CD14-positive monocyte (primary cell): ENCODE measurements around the gene CHMP1A. TPM values are rescaled to one million over a fixed set of nuclear protein-coding genes. Genes with fewer than 3 reads are reported as not detected.

Source experiments
- DNase-seq, 3 donors: peaks; one replicate each; pipeline ENCODE4 v3.0.0-alpha.2; 2011 to 2022
- H2AFZ ChIP-seq: 2 replicates; pipeline ENCODE4 v1.6.0; 2012; ENCODE audit warnings: mild to moderate bottlenecking, low read depth, low read length, inconsistent platforms; ENCODE audit not compliant: insufficient read depth, poor library complexity, severe bottlenecking
- H3K27ac ChIP-seq, 2 donors: 1 replicate in 1 of 2; 2 replicates in 1 of 2; pipeline ENCODE4 v1.5.1; 2012 to 2013; ENCODE audit warnings: low read length in 2 of 2, control low read depth in 1 of 2, inconsistent platforms in 1 of 2, low read depth in 1 of 2, mild to moderate bottlenecking in 1 of 2
- H3K27me3 ChIP-seq, 2 donors: one replicate each; pipeline versions ENCODE4 v1.6.0 to v1.6.1; 2011 to 2013; ENCODE audit warnings: low read length in 2 of 2; ENCODE audit not compliant: control insufficient read depth in 2 of 2, insufficient read depth in 2 of 2
- H3K36me3 ChIP-seq, 2 donors: replicated peaks in 1 of 2; 1 replicate in 1 of 2; 2 replicates in 1 of 2; pipeline versions ENCODE4 v1.5.1 to v1.6.1; 2012 to 2013; ENCODE audit warnings: low read length in 2 of 2, control low read depth in 1 of 2, inconsistent platforms in 1 of 2, mild to moderate bottlenecking in 1 of 2; ENCODE audit not compliant: insufficient read depth in 2 of 2, control insufficient read depth in 1 of 2
- H3K4me1 ChIP-seq, 2 donors: 1 replicate in 1 of 2; 2 replicates in 1 of 2; pipeline versions ENCODE4 v1.5.1 to v1.6.1; 2012 to 2013; ENCODE audit warnings: low read length in 2 of 2, control low read depth in 1 of 2, inconsistent platforms in 1 of 2, mild to moderate bottlenecking in 1 of 2, moderate library complexity in 1 of 2; ENCODE audit not compliant: insufficient read depth in 2 of 2, control insufficient read depth in 1 of 2
- H3K4me2 ChIP-seq: replicated peaks from 2 replicates; pipeline ENCODE3; 2012; ENCODE audit warnings: low read length, moderate library complexity, mild to moderate bottlenecking; ENCODE audit not compliant: poor library complexity, severe bottlenecking; ENCODE audit errors: extremely low read depth
- H3K4me3 ChIP-seq, 3 experiments: fragments of 200-600 bp in 1 of 3; sonication (generic) in 1 of 3; replicated peaks in 1 of 3; 1 replicate in 2 of 3; 2 replicates in 1 of 3; pipeline ENCODE4 v1.5.1; 2011 to 2013; ENCODE audit warnings: low read length in 3 of 3, mild to moderate bottlenecking in 3 of 3, control low read depth in 2 of 3, low read depth in 2 of 3, inconsistent platforms in 1 of 3, moderate library complexity in 1 of 3
- H3K79me2 ChIP-seq: 2 replicates; pipeline ENCODE4 v1.6.0; 2012; ENCODE audit warnings: mild to moderate bottlenecking, control low read depth, inconsistent platforms, low read length, moderate library complexity; ENCODE audit not compliant: insufficient read depth
- H3K9ac ChIP-seq: 2 replicates; pipeline ENCODE4 v1.6.0; 2017; ENCODE audit warnings: low read length, mild to moderate bottlenecking; ENCODE audit not compliant: insufficient read depth, poor library complexity, severe bottlenecking
- H3K9me3 ChIP-seq, 2 donors: replicated peaks in 1 of 2; 1 replicate in 1 of 2; 2 replicates in 1 of 2; pipeline versions ENCODE4 v1.5.1 to v1.6.1; 2012 to 2013; ENCODE audit warnings: low read length in 2 of 2, control low read depth in 1 of 2; ENCODE audit not compliant: control insufficient read depth in 1 of 2, insufficient read depth in 1 of 2
- H4K20me1 ChIP-seq: 2 replicates; pipeline ENCODE4 v1.6.0; 2012; ENCODE audit warnings: mild to moderate bottlenecking, low read length, control low read depth, moderate library complexity; ENCODE audit not compliant: insufficient read depth
- H3K27ac Mint-ChIP-seq, 7 donors: one replicate each; pipeline ENCODE4 v1.8.0; 2020; ENCODE audit warnings: mild to moderate bottlenecking in 7 of 7, mixed read lengths in 7 of 7, moderate library complexity in 6 of 7, inconsistent platforms in 2 of 7
- H3K27me3 Mint-ChIP-seq, 3 donors: one replicate each; pipeline ENCODE4 v1.8.0; 2021 to 2022; ENCODE audit warnings: low read depth in 3 of 3, mild to moderate bottlenecking in 3 of 3, mixed read lengths in 3 of 3, moderate library complexity in 3 of 3, inconsistent platforms in 1 of 3
- H3K36me3 Mint-ChIP-seq, 2 donors: one replicate each; pipeline ENCODE4 v1.8.0; 2020; ENCODE audit warnings: mixed read lengths in 2 of 2, inconsistent platforms in 1 of 2, mild to moderate bottlenecking in 1 of 2
- H3K4me1 Mint-ChIP-seq: one replicate; pipeline ENCODE4 v1.8.0; 2020; ENCODE audit warnings: mild to moderate bottlenecking, mixed read lengths
- H3K4me3 Mint-ChIP-seq, 2 donors: one replicate each; pipeline ENCODE4 v1.8.0; 2020; ENCODE audit warnings: mild to moderate bottlenecking in 2 of 2, mixed read lengths in 2 of 2, moderate library complexity in 1 of 2
- H3K9me3 Mint-ChIP-seq, 7 donors: one replicate each; pipeline ENCODE4 v1.8.0; 2020 to 2022; ENCODE audit warnings: mixed read lengths in 7 of 7, mild to moderate bottlenecking in 6 of 7, moderate library complexity in 6 of 7, inconsistent platforms in 2 of 7
- WGBS: methylation state at CpG from one replicate; pipeline ENCODE4 v1.1.5; 2013; ENCODE audit warnings: missing lambda C conversion rate; ENCODE audit not compliant: insufficient coverage; 5-methylcytosine and 5-hydroxymethylcytosine counted together
- intact Hi-C, 2 donors: fragments of 100-400 bp; cut with micrococcal nuclease; formaldehyde crosslinking; loops; one replicate each; pipeline versions ENCODE4 v1.15.0 to v1.15.1; 2023
- polyA plus RNA-seq, 3 donors: library from polyadenylated mRNA; depleted of rRNA in 1 of 3; unstranded in 2 of 3; stranded (reverse) in 1 of 3; fragments of 300-500 nt in 2 of 3; fragments of >200 nt in 1 of 3; fragmentation: Illumina TruSeq in 2 of 3; gene quantifications; 1 replicate in 2 of 3; 2 replicates in 1 of 3; pipeline ENCODE4 v1.2.3, GENCODE V29; 2012 to 2021
- TF ChIP-seq, protein P1 (sequence below): fragments of 200-600 bp; IDR thresholded peaks from one replicate; pipeline ENCODE4 v1.8.0; 2022; ENCODE audit warnings: antibody characterized with exemption, mild to moderate bottlenecking

Gene CHMP1A
- polyA plus RNA-seq, 3 donors = 57.3 to 85.7 (median 76.6) TPM

DNA sequence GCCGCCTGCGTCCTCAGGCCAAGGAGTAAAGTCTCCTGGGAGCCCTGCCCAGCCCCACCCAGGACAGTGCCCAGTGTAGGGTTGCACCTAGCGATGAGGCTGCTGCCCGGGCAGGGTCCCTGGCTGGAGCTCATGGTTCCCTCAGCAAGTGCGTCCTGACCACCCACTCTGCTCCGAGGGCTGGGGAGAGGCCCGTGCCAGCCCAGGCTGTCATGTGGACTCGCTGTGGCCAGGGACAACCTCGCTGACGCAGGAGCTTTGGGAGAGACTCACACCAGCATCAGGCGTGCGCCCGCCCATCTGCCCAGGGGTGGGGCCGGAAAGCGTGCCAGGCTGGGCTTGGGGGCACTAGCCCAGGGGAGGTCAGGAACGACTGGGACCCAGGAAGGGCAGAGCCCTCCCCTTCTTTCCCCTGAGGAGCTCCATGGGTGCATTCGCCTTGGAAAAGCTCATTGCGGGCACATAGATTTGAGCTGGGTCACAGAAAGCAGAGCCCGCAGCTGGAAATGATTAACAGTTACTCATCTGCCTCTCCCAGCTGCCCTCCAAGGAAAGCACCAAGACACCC, 24.4 kb downstream of the CHMP1A start:
- Histone ChIP-seq H3K36me3 (no peaks in the 10 kb centered on the region), H3K9me3 (peaks cover 21 to 42% of the 10 kb centered on the region in 2 donors), H3K79me2 (no peaks in the 10 kb centered on the region), H2AFZ (no peak overlapping the region), H3K9ac (no peak overlapping the region), H3K4me1 (no peaks in the 10 kb centered on the region), H3K4me3 (no peak overlapping the region), H3K27ac (no peak overlapping the region), H3K4me2 (no peak overlapping the region), H3K27me3 (no peaks in the 10 kb centered on the region), H4K20me1 (no peaks in the 10 kb centered on the region)
- TF ChIP-seq, protein P1, sequence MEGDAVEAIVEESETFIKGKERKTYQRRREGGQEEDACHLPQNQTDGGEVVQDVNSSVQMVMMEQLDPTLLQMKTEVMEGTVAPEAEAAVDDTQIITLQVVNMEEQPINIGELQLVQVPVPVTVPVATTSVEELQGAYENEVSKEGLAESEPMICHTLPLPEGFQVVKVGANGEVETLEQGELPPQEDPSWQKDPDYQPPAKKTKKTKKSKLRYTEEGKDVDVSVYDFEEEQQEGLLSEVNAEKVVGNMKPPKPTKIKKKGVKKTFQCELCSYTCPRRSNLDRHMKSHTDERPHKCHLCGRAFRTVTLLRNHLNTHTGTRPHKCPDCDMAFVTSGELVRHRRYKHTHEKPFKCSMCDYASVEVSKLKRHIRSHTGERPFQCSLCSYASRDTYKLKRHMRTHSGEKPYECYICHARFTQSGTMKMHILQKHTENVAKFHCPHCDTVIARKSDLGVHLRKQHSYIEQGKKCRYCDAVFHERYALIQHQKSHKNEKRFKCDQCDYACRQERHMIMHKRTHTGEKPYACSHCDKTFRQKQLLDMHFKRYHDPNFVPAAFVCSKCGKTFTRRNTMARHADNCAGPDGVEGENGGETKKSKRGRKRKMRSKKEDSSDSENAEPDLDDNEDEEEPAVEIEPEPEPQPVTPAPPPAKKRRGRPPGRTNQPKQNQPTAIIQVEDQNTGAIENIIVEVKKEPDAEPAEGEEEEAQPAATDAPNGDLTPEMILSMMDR = no peak
- no peak overlapping the region for H3K4me3 Mint-ChIP-seq
- DNase-seq = no peak
- H3K4me1 Mint-ChIP-seq = no peaks in the 10 kb centered on the region
- H3K9me3 Mint-ChIP-seq = peaks cover 17 to 35% (median 26%) of the 10 kb centered on the region in 7 donors
- H3K27me3 Mint-ChIP-seq = peaks cover 4 to 9% (median 5%) of the 10 kb centered on the region in 3 donors
- 96% methylated on average over 19 of the region's 19 CpGs for WGBS
- H3K36me3 Mint-ChIP-seq = no peaks in the 10 kb centered on the region
- intact Hi-C loops = no loop called here
- H3K27ac Mint-ChIP-seq = peak overlapping the region in 1 of 7 donors; percentile 49

DNA sequence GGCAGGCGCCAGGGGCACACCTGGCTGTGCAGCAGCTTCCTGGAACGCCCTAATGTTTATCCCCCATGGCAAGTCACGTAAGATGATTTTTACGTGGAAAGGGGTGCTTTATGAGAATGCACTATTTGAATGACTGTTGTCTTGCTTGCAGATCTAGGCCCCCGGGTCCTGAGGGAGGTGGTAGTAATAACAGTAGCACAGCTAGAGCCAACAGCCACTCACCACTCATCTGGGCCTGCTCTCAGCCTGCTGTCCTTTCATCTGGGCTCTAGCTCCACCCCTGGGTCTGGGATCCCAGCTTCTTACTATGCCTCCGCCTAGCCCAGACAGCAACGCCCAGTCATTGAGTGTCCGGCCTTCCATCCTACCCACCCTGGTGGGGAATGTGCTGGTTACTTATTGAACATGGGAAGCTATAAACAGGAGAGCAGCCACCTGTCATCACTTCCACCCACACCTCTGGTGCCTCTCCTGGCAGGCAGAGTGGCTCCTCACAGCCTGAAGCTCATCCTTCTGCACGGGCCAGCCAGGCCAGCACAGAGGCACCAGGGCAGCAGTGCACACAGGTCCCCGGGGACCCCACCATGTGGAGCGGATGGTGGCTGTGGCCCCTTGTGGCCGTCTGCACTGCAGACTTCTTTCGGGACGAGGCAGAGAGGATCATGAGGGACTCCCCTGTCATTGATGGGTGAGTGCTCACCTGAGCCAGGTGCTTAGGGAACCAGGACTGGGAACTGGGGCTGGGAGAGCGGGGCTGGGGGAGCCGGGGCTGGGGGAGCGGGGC, 27.5 kb downstream of the CHMP1A start:
- Histone ChIP-seq H3K36me3 (no peaks in the 10 kb centered on the region), H3K79me2 (no peaks in the 10 kb centered on the region), H3K4me3 (no peak overlapping the region), H3K27ac (no peak overlapping the region), H3K4me1 (no peaks in the 10 kb centered on the region), H3K9me3 (peaks cover 14 to 27% of the 10 kb centered on the region in 2 donors), H3K9ac (no peak overlapping the region), H2AFZ (no peak overlapping the region), H4K20me1 (no peaks in the 10 kb centered on the region), H3K27me3 (peaks cover 0 to under 1% of the 10 kb centered on the region in 2 donors), H3K4me2 (no peak overlapping the region)
- Mint-ChIP-seq H3K9me3 (peaks cover 11 to 25% (median 14%) of the 10 kb centered on the region in 7 donors), H3K4me3 (no peak overlapping the region), H3K36me3 (no peaks in the 10 kb centered on the region), H3K27ac (no peak overlapping the region), H3K27me3 (peaks cover 2 to 14% (median 8%) of the 10 kb centered on the region in 3 donors), H3K4me1 (peaks cover 7% of the 10 kb centered on the region)
- no peak for DNase-seq
- WGBS = 95% methylated on average over 8 of the region's 17 CpGs
- TF ChIP-seq, protein P1 = no peak
- intact Hi-C loops = no loop called here
